Cardiac fibroblast (primary cell): ENCODE measurements around the gene RTN1.

Source experiments
- DNase-seq, 2 donors: peaks; one replicate each; pipeline versions ENCODE4 v3.0.0 to v3.0.0-alpha.2; 2010; ENCODE audit warnings: low read depth in 2 of 2
- H3K4me3 ChIP-seq, 2 donors: replicated peaks in 1 of 2; 1 replicate in 1 of 2; 2 replicates in 1 of 2; pipeline ENCODE4 v1.5.1; 2011; ENCODE audit warnings: low read depth in 2 of 2, low read length in 2 of 2, mild to moderate bottlenecking in 2 of 2, moderate library complexity in 1 of 2
- CTCF ChIP-seq: IDR thresholded peaks from one replicate; pipeline ENCODE4 v1.5.1; 2011; ENCODE audit warnings: low read depth, mild to moderate bottlenecking, low read length, inconsistent platforms

Gene RTN1

GRCh38 chr14:59566296-59566695 lies 304.3 kb downstream of the RTN1 start:
- DNase-seq: no peak
- no peak for TF ChIP-seq CTCF
- no peak overlapping the region for H3K4me3 ChIP-seq

- DNase-seq: no peak
- TF ChIP-seq CTCF: no peak
- H3K4me3 ChIP-seq: no peak overlapping the region
Observed at GRCh38 chr14:59565087-59565486, 305.5 kb downstream of the RTN1 start.

- DNase-seq: no peak
- TF ChIP-seq CTCF: no peak
- no peak overlapping the region for H3K4me3 ChIP-seq
Observed at GRCh38 chr14:59564366-59564765, 306.2 kb downstream of the RTN1 start.

GRCh38 chr14:59547310-59547709 lies 323.3 kb downstream of the RTN1 start:
- DNase-seq: no peak
- TF ChIP-seq CTCF: no peak
- H3K4me3 ChIP-seq: no peak overlapping the region
